Stimulated activated CD8-positive, alpha-beta memory T cell treated with anti-CD3 and anti-CD28 coated beads, Interleukin-4, amount 100 ng/mL, for 24 hours (primary cell): ENCODE results near the gene PLCH2.

Source experiments
- DNase-seq: peaks from one replicate; pipeline ENCODE4 v3.0.0-alpha.2; 2020; ENCODE audit warnings: low read depth

Gene PLCH2

DNA sequence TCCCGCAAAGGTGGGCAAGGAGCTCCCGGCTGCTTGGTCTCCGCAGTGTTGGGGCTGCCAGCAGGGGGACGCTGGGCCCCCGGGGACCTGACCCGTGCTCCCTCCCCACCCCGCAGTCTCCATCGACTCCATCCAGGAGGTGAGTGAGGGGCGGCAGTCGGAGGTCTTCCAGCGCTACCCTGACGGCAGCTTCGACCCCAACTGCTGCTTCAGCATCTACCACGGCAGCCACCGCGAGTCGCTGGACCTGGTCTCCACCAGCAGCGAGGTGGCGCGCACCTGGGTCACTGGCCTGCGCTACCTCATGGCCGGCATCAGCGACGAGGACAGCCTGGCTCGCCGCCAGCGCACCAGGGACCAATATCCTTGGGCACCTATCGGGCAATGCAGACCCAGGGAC, 3.5 kb downstream of the PLCH2 start:
- DNase-seq, result no peak

DNA sequence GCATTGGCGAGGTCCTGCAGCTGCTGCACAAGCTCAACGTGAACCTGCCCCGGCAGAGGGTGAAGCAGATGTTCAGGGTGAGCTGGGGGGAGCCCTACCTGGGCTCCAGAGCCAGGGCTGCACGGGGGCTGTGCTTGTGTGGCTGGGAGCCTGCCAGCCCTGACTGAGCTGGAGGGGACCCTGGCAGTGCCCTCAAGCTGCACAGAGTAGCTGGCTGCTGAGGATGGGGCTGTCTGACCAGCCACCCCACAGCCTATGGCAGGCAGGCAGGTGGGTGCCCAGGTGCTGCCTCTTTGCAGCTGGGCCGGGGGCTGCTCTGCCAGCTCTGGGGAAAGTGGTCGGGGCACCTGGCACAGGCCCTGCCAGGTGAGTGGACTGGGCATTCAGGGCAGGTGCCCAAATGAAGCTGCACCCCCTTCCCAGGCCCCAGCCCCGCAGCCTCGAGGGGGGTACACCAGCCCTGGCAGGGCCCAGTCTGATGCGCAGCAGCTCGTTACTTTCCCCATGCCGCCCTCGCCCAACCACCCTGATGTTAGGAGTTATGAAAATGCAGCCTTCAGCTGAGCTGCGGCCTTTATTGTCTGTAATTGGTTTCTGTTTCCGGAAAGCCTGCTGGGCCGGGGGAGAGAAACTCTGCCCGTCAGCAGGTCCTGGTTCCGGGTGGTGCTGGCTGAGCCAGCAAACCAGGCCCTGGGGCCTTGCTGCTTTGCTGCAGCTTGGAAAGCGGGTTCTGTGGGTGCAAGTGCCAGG, 4.3 kb downstream of the PLCH2 start:
- no peak for DNase-seq

DNA sequence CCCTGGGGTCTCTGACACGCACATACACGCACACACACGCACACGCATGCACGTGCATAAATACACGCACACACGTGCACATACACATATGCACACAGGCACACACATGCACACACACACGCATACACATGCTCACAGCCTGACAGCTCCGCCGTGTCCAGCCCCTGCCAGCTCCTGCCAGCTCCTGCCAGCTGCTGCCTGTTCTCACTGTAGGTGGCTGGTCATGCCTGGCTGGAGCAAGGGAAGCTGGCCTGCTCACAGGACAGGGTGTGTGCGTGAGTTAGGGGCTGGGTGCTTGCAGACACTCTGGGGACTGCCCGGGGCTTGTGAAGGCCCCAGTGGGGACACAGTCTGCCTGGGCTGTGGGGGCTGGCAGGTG, 4.9 kb downstream of the PLCH2 start:
- DNase-seq, result no peak

DNA sequence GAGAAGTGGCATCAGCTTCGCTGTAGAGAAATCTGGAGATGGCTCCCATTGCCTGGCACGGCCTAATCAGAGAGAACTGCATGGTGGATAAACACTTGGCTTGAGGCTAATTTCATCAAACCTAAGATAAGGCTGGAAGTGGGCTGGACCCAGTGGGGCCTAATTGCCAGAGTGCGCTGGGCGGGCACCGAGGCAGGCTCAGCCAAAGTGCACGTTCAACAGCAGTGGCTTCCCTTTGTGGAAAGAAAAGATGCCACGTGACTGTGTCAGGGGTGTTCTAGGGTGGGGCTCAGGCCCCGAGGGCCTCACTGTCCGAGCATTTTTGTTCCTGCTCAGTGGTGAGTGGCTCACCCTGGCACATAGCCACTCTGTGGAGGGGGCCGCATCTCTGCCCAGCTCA, 5.8 kb downstream of the PLCH2 start:
- no peak for DNase-seq

DNA sequence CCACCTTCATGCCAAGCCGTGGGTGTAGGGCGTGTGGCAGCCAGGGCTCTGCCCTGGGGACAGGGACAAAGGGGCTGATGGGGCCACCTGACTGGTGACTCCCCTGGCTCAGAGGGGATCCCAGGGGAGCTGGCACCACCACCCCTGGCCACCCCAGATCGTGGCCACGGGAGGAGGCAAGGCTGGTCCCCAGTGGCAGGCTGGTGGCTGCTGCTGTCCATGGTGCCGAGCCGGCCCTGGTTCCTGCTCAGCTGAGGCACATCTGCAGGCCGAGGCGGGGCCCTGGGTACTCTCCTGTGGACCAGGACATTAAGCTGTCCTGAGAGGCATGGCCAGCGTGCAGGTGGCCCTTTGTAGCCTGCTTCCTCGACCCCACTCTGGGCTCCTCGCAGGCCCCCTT, 6.5 kb downstream of the PLCH2 start:
- no peak for DNase-seq

DNA sequence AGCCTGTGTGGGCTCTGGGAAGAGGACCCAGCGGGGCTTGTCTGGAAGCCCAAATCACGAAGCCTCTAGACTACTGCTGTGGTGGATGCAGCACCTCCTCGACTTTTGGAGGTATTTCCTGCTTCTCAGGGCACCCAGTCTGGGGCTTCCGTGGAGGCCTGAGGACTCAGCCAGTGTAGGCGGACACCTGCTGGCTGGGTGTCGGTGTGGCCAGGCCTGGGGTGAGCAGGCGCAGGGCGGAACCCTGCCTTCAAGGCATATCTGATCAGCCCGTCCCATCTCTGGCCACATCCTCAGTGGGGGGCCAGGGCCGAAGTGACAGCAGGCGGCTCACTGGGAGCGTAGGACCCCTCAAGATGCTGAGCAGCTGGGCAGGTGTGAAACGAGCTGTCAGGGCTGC, 6.9 kb downstream of the PLCH2 start:
- DNase-seq, result no peak

DNA sequence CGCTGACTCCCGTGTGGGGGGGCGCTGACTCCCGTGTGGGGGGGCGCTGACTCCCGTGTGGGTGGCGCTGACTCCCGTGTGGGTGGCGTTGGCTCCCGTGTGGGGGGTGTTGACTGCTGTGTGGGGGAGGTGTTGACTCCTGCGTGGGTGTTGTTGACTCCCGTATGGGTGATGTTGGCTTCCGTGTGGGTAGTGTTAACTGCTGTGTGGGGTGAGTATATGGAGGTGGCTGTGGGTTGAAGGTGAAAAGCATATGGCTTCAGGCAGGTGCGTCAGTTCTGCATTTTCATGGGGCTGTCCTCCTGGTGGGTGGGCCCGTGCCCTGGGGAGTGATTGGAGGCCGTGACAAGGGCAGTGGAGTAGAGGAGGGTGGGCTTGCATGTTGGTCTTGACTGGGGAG, 7.9 kb downstream of the PLCH2 start:
- DNase-seq, result no peak

DNA sequence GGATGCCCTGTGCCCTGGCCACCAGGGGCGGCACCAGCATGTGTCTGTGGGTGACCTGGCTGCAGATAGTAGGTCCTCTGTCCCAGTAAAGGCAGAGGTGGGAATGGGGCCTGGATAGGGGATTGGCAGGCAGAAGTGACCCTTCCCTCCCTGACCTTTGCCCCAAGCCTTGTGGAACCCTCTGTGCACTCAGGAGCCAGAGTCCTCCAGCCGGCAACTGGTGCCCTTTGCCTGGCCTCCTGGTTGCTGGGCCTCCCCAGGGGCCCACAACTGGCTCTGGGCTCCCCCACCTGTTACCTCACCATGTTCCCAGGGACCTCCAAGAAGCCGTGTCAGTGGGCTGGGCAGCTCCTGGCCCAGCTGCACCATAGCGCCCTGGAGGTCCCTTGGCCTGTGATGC, 10.0 kb downstream of the PLCH2 start:
- no peak for DNase-seq

DNA sequence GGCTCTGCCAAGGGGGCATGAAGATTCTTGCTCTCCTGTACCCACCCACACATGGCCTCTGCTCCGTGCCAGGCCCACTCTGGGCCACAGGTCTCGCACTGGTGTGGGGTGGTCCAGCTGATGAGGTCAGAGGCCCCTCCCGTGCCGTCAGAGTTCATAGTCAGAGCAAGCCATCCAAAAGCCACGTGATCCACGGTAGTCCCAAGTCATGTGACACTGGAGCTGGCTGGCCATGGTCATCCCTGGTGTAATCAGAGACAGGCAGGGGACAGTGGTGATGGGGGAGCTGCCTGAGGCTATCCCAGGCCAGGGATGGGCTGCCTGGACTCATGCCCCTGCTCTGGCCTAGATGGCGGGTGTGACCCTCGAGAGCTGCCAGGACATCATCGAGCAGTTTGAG, 10.5 kb downstream of the PLCH2 start:
- no peak for DNase-seq

DNA sequence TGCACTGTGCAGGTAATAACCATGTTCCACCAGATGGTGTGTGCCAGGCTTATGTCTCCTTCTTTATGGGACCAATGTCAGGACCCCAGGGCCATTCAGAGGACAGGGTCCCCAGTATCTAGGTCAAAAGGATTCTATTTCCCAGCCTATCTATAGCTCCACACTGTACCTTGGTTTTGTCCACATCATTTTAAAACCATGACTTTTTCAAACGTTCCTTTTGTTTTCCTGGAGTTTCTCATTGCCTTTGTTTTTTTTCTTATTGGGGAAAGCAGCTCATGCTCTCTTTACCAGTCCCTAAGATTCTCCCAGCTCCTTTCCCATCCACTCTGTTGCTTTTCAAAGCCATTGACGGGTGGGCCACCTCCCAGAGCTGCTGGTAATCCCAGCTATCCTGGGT, 12.6 kb downstream of the PLCH2 start:
- no peak for DNase-seq

DNA sequence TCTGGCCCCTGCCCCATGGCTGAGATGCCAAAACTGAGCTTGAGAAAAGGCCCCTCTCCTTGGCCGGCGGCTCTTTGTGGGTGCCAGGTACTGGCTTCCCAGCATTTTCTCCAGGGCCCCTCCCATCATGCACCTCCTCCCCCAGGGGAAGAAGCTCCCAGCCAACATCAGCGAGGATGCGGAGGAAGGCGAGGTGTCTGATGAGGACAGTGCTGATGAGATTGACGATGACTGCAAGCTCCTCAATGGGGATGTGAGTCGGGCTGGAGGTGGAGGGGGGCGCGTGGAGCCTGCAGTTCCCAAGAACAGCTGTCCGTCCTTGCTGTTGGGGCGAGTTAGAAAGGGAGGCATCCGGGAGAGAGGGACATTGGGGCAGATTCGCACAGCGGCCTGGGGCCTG, 13.5 kb downstream of the PLCH2 start:
- DNase-seq, result no peak

DNA sequence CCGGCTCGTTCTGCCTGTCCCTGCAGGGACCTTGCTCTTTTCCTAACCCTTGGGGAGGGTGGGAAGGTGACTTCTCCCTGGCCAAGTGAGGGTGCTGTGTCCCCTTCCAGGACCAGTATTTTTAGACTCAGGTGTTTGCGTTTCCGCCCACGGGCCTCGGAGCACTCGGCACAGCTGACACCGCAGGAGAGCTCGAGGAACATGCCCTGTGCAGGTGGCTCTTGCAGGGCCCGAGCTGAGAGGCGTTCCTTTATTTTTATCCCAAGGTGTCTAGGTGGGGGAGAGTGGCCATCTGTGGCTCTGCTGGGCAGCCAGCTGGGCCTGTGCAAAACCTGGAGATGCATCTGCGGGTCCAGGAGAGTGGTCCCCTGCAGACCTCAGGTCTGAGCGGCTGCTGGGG, 16.0 kb downstream of the PLCH2 start:
- no peak for DNase-seq

DNA sequence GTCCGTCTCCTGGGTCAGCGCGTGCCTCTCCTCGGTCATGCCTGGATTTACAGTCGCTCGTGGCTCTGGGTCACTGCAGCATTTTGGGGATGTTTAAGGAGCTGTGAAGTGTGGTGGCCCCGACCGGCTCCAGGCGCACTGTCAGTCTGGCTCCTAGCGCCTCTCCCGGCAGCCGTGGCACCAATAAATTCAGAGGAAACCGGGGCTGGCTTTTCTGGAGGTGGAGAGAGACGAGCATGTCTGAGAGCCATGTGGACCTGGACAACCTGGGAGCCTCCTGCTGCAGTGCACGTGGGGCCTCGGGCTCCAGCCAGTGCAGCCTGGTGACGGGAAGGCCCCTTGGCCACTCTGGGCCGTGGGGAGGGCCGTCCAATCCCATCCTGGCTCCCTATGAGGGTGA, 17.1 kb downstream of the PLCH2 start:
- no peak for DNase-seq

DNA sequence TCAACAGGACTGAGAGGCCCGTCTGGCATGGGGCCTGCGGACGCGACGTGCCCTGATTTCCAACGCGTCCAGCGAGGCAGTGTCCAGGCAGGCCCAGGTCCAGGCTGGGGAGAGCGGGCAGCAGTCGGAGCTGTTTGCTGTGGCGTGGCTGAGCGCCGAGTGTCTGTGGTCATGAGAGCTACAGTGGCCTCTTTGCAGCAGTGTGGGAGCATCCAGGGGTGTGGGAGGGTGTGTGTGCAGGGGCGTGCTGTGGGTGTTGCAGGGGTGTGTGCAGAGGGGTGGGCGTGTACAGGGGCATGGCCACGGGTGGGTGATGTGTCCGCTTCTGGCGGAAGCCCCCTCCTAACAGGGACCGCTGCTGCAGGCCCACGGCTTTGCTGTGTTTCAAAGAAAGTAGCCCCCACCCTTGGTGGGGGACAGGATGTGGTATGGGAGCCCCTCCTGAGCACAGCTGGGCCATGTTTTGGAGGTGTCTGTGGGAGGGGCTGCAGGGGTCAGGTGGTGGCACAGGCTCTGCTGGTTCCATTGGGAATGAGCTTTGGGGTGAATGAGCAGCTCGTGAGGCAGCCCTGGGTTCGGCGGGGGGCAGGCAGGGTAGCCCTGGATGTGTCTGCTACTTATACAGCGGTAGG, 17.7 kb downstream of the PLCH2 start:
- no peak for DNase-seq

DNA sequence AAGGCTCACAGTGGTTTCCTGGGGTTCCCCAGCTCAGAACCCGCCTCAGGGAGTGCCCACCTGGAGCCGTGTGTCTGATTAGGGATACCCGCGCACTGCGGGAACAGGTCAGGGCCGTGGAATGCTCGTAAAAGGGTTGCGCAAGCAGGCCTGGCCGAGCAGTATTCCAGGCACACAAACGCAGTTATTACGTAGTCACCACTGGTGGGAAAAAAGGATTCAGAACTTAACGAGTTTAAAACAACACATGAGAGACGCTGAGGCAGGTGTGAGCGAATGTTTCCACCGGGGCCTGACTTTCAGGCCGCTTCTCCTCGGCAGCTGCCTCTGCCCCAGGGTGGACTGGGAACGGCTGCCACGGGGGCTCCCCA, 18.2 kb downstream of the PLCH2 start:
- DNase-seq, result no peak

DNA sequence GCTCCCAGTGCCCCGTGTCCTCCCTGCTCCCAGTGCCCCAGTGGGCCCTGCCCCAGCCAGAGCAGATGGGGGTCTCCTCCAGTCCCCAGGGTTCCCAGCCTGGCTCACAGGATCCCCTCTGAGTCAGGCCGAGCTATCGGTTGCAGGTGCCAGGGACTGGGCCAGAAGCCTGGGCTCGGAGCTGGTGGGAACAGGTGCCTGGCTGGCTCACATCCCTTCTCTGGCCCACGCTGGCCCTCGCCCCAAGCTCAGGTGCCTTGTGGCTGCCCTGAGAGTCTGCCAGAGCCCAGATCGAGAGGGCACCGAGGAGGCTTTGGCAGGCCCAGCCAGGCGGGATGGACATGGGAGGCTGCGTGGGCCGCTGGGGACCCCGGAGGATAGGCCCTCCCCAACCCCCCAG, 18.9 kb downstream of the PLCH2 start:
- no peak for DNase-seq

DNA sequence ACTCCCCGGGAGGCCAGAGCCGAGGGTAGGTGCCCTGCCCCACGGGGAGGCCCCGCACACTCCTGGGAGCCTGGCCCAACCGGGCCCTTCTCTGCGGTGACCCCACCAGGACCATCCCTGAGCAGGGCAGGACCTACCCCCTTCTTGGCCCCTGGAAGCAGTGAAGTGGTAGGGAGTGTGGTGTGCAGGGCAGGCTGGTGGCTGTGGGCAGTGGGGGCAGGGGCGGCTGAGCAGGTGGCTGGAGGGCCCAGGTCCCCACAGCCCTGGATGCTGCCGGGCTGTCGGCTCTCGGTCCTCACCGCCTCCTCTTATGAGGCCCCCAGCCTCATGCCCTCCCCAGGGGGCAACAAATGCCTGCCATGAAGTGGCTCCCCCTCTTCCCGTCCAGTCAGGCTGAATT, 19.5 kb downstream of the PLCH2 start:
- no peak for DNase-seq

DNA sequence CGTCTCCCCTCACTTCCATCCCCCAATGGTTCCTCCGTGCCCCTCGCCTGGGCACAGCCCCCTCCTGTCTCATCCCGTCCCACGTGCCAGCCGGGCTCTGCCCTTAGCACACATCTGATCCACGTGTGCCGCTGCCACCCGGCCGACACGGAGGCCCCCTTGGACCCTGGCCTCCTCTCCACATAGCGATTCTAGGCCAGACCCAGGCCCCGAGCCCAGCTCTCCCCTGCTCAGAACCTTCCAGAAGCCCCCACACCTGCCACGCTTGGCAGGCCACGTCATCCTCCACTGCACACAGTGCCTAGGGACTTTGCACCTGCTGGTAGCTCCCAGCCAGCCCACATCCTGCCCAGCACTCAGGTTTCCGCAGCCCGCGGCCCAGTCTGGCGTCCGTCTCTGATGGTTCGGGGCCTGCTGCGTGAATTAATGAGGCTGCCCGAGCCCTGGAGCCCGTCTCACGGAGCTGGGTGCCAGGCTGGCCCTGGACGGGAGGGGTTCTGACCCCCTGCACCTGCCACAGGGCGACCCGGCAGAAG, 20.1 kb downstream of the PLCH2 start:
- DNase-seq, result no peak

DNA sequence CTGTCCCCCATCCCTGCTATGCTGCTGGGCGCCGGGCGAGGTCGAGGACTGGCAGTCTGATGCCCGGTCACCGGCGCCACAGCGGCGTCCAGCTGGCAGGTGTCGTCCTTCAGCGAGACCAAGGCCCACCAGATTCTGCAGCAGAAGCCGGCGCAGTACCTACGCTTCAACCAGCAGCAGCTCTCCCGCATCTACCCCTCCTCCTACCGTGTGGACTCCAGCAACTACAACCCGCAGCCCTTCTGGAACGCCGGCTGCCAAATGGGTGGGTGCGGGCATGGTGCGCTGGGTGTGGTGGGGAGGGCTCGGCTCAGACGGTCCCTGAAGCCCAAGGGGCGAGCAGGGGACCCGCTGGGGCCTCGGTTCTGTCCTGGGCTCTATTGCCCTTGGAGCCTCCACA, 20.7 kb downstream of the PLCH2 start:
- DNase-seq, result no peak

DNA sequence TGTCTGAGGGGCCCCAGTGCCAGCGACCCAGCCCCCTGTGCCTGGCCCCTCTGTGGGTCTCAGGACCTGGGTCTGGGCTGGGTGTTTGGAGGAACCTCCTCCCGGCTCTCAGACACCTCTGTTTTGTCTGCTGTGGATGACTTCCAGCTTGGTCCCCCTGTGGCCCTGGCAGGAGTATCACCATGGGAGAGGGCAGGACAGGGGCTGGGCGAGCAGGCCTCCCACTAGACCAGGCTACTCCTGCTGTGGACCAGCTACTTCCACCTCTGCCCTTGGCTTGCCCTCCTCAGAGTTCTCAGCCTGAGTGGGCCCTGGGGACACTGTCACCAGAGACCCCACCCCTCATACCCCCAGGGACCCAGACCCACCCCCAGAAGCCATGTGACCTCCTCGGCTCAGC, 21.8 kb downstream of the PLCH2 start:
- no peak for DNase-seq

DNA sequence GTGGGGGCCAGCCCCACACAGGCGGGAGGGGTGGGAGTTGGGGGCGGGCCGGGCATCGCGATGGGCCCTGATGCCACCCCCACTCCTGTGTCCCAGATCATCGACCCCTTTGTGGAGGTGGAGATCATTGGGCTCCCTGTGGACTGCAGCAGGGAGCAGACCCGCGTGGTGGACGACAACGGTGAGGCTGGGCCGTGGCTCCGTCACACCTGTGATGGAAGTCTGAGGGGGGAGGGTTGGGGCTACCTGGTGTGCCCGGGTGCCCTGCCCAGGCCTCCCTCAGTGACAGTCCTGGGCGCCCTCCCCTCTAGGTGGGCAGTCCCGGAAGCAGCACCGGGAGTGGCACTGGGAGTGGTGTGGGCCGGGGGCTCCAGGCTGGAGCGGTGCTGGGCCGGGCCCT, 22.6 kb downstream of the PLCH2 start:
- no peak for DNase-seq

DNA sequence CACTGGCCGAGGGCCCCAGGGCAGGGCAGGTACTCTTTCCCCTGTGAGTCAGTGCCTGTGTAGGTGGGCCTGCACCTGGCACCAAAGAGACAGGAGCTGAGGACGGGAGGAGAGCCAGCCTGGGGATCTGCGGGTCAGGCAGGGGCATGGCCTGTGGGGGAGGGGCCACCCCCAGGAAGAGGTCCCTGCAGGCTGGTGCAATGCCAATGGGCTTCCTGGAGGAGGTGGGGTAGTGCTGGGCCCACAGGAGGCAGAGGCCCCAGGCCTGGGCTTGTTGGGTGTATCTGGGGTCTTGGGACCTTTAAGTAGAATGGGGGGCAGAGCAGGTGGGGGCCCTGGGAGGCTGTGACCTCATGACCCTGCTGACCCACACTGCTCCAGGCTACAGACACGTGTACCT, 23.2 kb downstream of the PLCH2 start:
- DNase-seq, result no peak

DNA sequence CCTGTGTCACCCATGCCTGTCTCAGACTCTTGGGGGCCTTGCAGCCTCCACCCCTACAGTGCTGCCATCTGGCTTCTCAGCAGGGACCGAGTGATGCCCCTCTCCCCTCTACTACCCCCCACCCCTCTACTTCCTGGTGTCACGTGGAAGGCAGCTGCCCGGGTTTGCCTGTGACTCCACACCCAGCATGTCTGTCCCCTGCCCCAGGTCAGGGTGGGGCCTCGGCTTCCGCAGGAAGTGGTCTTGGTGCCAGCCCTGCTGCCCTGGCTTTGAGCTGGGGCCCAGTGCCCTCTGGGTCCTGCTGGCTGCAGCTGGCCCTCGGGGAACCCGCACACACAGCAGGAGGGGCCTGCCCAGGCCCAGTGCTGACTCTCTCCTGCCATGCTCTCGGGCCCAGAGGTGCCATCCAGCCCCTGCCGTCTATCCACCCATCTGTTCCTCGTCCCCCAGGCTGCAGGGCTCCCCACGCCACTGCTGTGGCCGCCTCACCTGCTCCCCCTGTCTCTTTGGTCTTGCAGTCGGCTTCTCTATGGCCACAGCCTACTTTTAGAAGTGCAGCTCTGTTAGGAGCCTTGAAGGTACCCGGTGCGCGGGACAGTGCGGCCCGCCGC, 24.0 kb downstream of the PLCH2 start:
- no peak for DNase-seq
